GM12878 (cell line): ENCODE measurements around the gene STAMBP. TPM values are rescaled to one million over a fixed set of nuclear protein-coding genes. Genes with fewer than 3 reads are reported as not detected.

ENCODE experiments used
- BHLHE40 ChIP-seq, 2 experiments: fragments of 450-650 bp in 1 of 2; IDR thresholded peaks; 2 replicates each; pipeline ENCODE4 v1.6.1; 2011 to 2017; ENCODE audit warnings: low read depth in 2 of 2, borderline replicate concordance in 1 of 2, improper control_type of control experiment in 1 of 2, low read length in 1 of 2, mild to moderate bottlenecking in 1 of 2
- CBX5 ChIP-seq: sonication (generic); IDR thresholded peaks from 2 replicates; pipeline ENCODE4 v1.6.1; 2016; ENCODE audit warnings: low read depth, moderate library complexity, mild to moderate bottlenecking, inconsistent platforms
- CHD1 ChIP-seq: IDR thresholded peaks from 2 replicates; pipeline ENCODE4 v1.6.1; 2012; ENCODE audit warnings: low read depth, low read length, improper control_type of control experiment
- CREB1 ChIP-seq: IDR thresholded peaks from 2 replicates; pipeline ENCODE4 v1.6.1; 2012; ENCODE audit warnings: low read depth, mild to moderate bottlenecking, inconsistent platforms
- EP300 ChIP-seq, 2 experiments: fragments of 150-350 bp in 1 of 2; IDR thresholded peaks; 2 replicates each; pipeline ENCODE4 v1.6.1; 2011 to 2012; ENCODE audit warnings: low read depth in 2 of 2, low read length in 2 of 2, borderline replicate concordance in 1 of 2, improper control_type of control experiment in 1 of 2, inconsistent platforms in 1 of 2; ENCODE audit not compliant: control insufficient read depth in 1 of 2
- ETV6 ChIP-seq, 2 experiments: fragments of 450-650 bp in 1 of 2; IDR thresholded peaks in 1 of 2; conservative IDR thresholded peaks in 1 of 2; 2 replicates each; pipeline ENCODE4 v1.6.1; 2014; ENCODE audit warnings: antibody characterized with exemption in 1 of 2, borderline replicate concordance in 1 of 2, low read depth in 1 of 2, mild to moderate bottlenecking in 1 of 2, moderate library complexity in 1 of 2
- HDAC2 ChIP-seq: fragments of 200-600 bp; sonication (generic); IDR thresholded peaks from 2 replicates; pipeline ENCODE4 v1.6.1; 2017
- HDGF ChIP-seq: fragments of 450-650 bp; IDR thresholded peaks from 2 replicates; pipeline ENCODE4 v1.6.1; 2016; ENCODE audit warnings: antibody characterized with exemption
- IKZF1 ChIP-seq: fragments of 450-650 bp; conservative IDR thresholded peaks from 2 replicates; pipeline ENCODE4 v1.6.1; 2017; ENCODE audit warnings: antibody characterized with exemption, mild to moderate bottlenecking
- MAX ChIP-seq: IDR thresholded peaks from 2 replicates; pipeline ENCODE4 v1.6.1; 2012; ENCODE audit warnings: low read depth, low read length, improper control_type of control experiment
- MEF2A ChIP-seq: IDR thresholded peaks from 2 replicates; pipeline ENCODE4 v1.6.1; 2011; ENCODE audit warnings: low read depth, mild to moderate bottlenecking, low read length, moderate library complexity; ENCODE audit not compliant: insufficient read depth
- PKNOX1 ChIP-seq: fragments of 450-650 bp; IDR thresholded peaks from 2 replicates; pipeline ENCODE4 v1.6.1; 2016; ENCODE audit warnings: mild to moderate bottlenecking
- POLR2AphosphoS2 ChIP-seq: IDR thresholded peaks from 2 replicates; pipeline ENCODE4 v1.6.1; 2011; ENCODE audit warnings: low read depth, mild to moderate bottlenecking, low read length, improper control_type of control experiment, moderate library complexity
- RAD21 ChIP-seq: IDR thresholded peaks from 2 replicates; pipeline ENCODE4 v1.6.1; 2011; ENCODE audit warnings: mild to moderate bottlenecking, low read depth, low read length, moderate library complexity; ENCODE audit not compliant: insufficient read depth
- RB1 ChIP-seq: fragments of 450-650 bp; formaldehyde crosslinking; IDR thresholded peaks from 2 replicates; pipeline ENCODE4 v1.6.1; 2017; ENCODE audit warnings: mild to moderate bottlenecking, borderline replicate concordance
- REST ChIP-seq: IDR thresholded peaks from 2 replicates; pipeline ENCODE4 v1.6.1; 2012; ENCODE audit warnings: mild to moderate bottlenecking, low read depth, low read length
- SUZ12 ChIP-seq: fragments of 200-600 bp; sonication (generic); IDR thresholded peaks from one replicate; pipeline ENCODE4 v1.6.1; 2018; ENCODE audit warnings: antibody characterized with exemption, mild to moderate bottlenecking; ENCODE audit not compliant: unreplicated experiment
- TBL1XR1 ChIP-seq: IDR thresholded peaks from 2 replicates; pipeline ENCODE4 v1.6.1; 2012; ENCODE audit warnings: low read depth, low read length, improper control_type of control experiment
- TCF7 ChIP-seq: IDR thresholded peaks from 2 replicates; pipeline ENCODE4 v1.6.1; 2014; ENCODE audit warnings: antibody characterized with exemption, borderline replicate concordance
- ZBTB4 ChIP-seq: fragments of 450-650 bp; formaldehyde crosslinking; IDR thresholded peaks from 2 replicates; pipeline ENCODE4 v1.4.0; 2022; ENCODE audit warnings: mild to moderate bottlenecking, moderate library complexity
- ZNF622 ChIP-seq: fragments of 450-650 bp; IDR thresholded peaks from 2 replicates; pipeline ENCODE4 v1.6.1; 2017; ENCODE audit warnings: mild to moderate bottlenecking, inconsistent platforms
- ZZZ3 ChIP-seq: IDR thresholded peaks from 2 replicates; pipeline ENCODE4 v1.6.1; 2011; ENCODE audit warnings: low read depth; ENCODE audit not compliant: control insufficient read depth, insufficient read length
- polyA plus RNA-seq, 11 experiments: library from polyadenylated mRNA; depleted of rRNA in 4 of 11; unstranded in 6 of 11; stranded (reverse) in 5 of 11; fragments of >200 nt; fragmentation: Nextera tagmentation in 4 of 11; fragmentation: Illumina TruSeq in 1 of 11; extraction: Ambion mirVana in 4 of 11; extraction: Trizol in 1 of 11; gene quantifications; 1 replicate in 1 of 11; 2 replicates in 10 of 11; pipeline versions ENCODE4 v1.2.1 to v1.2.3, GENCODE V29; 2011 to 2016; ENCODE audit warnings: inconsistent platforms in 2 of 11, missing spikeins in 2 of 11, low read depth in 1 of 11
- total RNA-seq, 4 experiments: library from RNA; depleted of rRNA in 3 of 4; stranded (reverse); fragments of >200 nt in 3 of 4; fragmentation: Illumina TruSeq in 1 of 4; extraction: Trizol in 1 of 4; gene quantifications; 2 replicates each; pipeline versions ENCODE4 v1.2.1 to v1.2.3, GENCODE V29; 2013 to 2021

Gene STAMBP
- total and polyA plus RNA-seq, 10 of the 15 experiments (the other 5 are each of a cell fraction or from before 2014, with no cell fraction given), result 38.9 to 84.1 (median 69.7) TPM

GRCh38 chr2:73896362-73897239 lies 67.8 kb downstream of the STAMBP start (continued):
- no peak for TF ChIP-seq REST
- TF ChIP-seq MEF2A, result no peak
- TF ChIP-seq ZBTB4 (CRISPR knock-in tag), result no peak
- no peak for TF ChIP-seq TBL1XR1
- no peak for TF ChIP-seq TCF7
- TF ChIP-seq RAD21, result no peak
- no peak for TF ChIP-seq CHD1
- TF ChIP-seq CBX5, result no peak
- no peak for TF ChIP-seq ETV6 (conservative IDR thresholded peaks at IDR 0.05 in 1 of 2, IDR thresholded peaks at IDR 0.05 in 1 of 2; ENCODE audit: borderline replicate concordance in 1 of 2, low read depth in 1 of 2)
- no peak for TF ChIP-seq RB1
- no peak for TF ChIP-seq ZNF622
- no peak for TF ChIP-seq POLR2AphosphoS2
- TF ChIP-seq BHLHE40 (IDR thresholded peaks at IDR 0.05; ENCODE audit: borderline replicate concordance in 1 of 2, low read depth in 2 of 2, low read length in 1 of 2), result peak; percentile 40 to 74; a peak in 3 of 4 replicates
- TF ChIP-seq PKNOX1, result peak; percentile 10; the same call in 1 of the 2 replicates
- TF ChIP-seq EP300 (IDR thresholded peaks at IDR 0.05; ENCODE audit: borderline replicate concordance in 1 of 2, control insufficient read depth in 1 of 2, low read depth in 2 of 2, low read length in 2 of 2), result peak in 1 of 2 experiments; percentile 53; a peak in 1 of 4 replicates
- no peak for TF ChIP-seq ZZZ3
- no peak for TF ChIP-seq SUZ12
- TF ChIP-seq HDGF, result no peak
- TF ChIP-seq HDAC2, result no peak
- TF ChIP-seq IKZF1, result peak; percentile 56
- no peak for TF ChIP-seq CREB1
- TF ChIP-seq MAX, result no peak
